ENCODE data around the gene KRT2. TPM values are rescaled to one million over a fixed set of nuclear protein-coding genes. Genes with fewer than 3 reads are reported as not detected.

The KRT2 gene
- not detected in 2 replicates for total RNA-seq (2012; rRNA removed)
- not detected in 2 replicates for polyA plus RNA-seq (2012; rRNA removed)
- not detected in 2 replicates for polyA plus RNA-seq (2012; cell fraction: cytosol; rRNA removed)
- polyA plus RNA-seq (2012; cell fraction: nucleus; rRNA removed; ENCODE audit: low replicate concordance): not detected in 2 replicates
- Bru-seq, nascent RNA: not detected
- BruChase-seq, experiment 1, labeled RNA remaining after a 6-hour chase: not detected
- not detected for BruChase-seq, experiment 2, labeled RNA remaining after a 2-hour chase
- long read RNA-seq: 0 reads

GRCh38 chr12:52651726-52652261 lies at the start of gene KRT2:
Gene KRT2, minus strand, starts transcription at chr12:52652211. Its CDS starts 69 bp downstream, at chr12:52652142.
- no peak within 1 kb of the TSS for H2BK5ac ChIP-seq (ENCODE audit: low read depth, low read length, poor library complexity, severe bottlenecking)
- no TSS peak for BruUV-seq (replicated peaks)
- no peak within 1 kb of the TSS for H2AK5ac ChIP-seq (ENCODE audit: low read depth, low read length)
- ChIA-PET CTCF (no interaction called here), POLR2A (ENCODE audit: unreplicated experiment) (no interaction called here)
- no peak for DNase-seq
- no peaks in the 10 kb centered on the region for H3K79me1 ChIP-seq (ENCODE audit: low read depth in 1 of 2, low read length in 2 of 2)
- H2BK15ac ChIP-seq (ENCODE audit: low read depth, low read length): no peak within 1 kb of the TSS
- no peak within 1 kb of the TSS for H4K91ac ChIP-seq (ENCODE audit: insufficient read depth, low read depth, low read length)
- intact Hi-C loops (cut with micrococcal nuclease): no loop called here
- H3K4me3 ChIP-seq (ENCODE audit: insufficient read depth, low read depth, low read length): no peak within 1 kb of the TSS
- no peak within 1 kb of the TSS for H3K23ac ChIP-seq (ENCODE audit: low read depth, low read length)
- no peak within 1 kb of the TSS for H3K56ac ChIP-seq (ENCODE audit: extremely low read depth, insufficient read depth, low read length)
- no peak within 1 kb of the TSS for H3K4me2 ChIP-seq (ENCODE audit: low read depth, low read length)
- no peak within 1 kb of the TSS for H3K9ac ChIP-seq (ENCODE audit: low read depth, low read length)
- WGBS, 2 experiments (ENCODE audit: extremely low coverage in 2 of 2, insufficient read length in 1 of 2): no CpG with 5 or more reads among the region's 16 CpGs
- no peaks in the 10 kb centered on the region for H3K9me1 ChIP-seq (ENCODE audit: insufficient read depth, low read length)
- H3K9me3 ChIP-seq (ENCODE audit: control insufficient read depth, insufficient read depth, low read length): no peaks in the 10 kb centered on the region
- H3K27ac ChIP-seq (ENCODE audit: insufficient read depth, low read length): no peak within 1 kb of the TSS
- dilution Hi-C loops (cut with HindIII; ENCODE audit: low sequenced_read_pairs, unreplicated experiment): no loop called here
- H4K5ac ChIP-seq (ENCODE audit: low read depth, low read length): no peak within 1 kb of the TSS
- H3K36me3 ChIP-seq (ENCODE audit: control insufficient read depth, insufficient read depth, low read length): no peaks in the 10 kb centered on the region
- no peak within 1 kb of the TSS for H2BK120ac ChIP-seq (ENCODE audit: low read depth, low read length)
- no peak within 1 kb of the TSS for H3K4ac ChIP-seq (ENCODE audit: low read depth, low read length)
- no peak for TF ChIP-seq MAFK (IDR thresholded peaks at IDR 0.05; ENCODE audit: low read depth, low read length)
- TF ChIP-seq RFX5 (IDR thresholded peaks at IDR 0.05; ENCODE audit: low read depth, low read length): no peak
- TF ChIP-seq BHLHE40 (IDR thresholded peaks at IDR 0.05; ENCODE audit: low read depth, low read length): no peak
- no peak for TF ChIP-seq MAZ (IDR thresholded peaks at IDR 0.05; ENCODE audit: borderline replicate concordance, low read depth, low read length)
- no peak for TF ChIP-seq RCOR1 (IDR thresholded peaks at IDR 0.05; ENCODE audit: insufficient replicate concordance, low read length)
- no peak for TF ChIP-seq POLR2A (IDR thresholded peaks at IDR 0.05; ENCODE audit: low read depth, low read length)
- no peak for TF ChIP-seq ELK1 (IDR thresholded peaks at IDR 0.05; ENCODE audit: borderline replicate concordance, low read depth, low read length)
- no peak for TF ChIP-seq USF2 (IDR thresholded peaks at IDR 0.05; ENCODE audit: low read depth, low read length)
- no peak for TF ChIP-seq CHD1 (IDR thresholded peaks at IDR 0.05; ENCODE audit: low read depth, low read length)
- TF ChIP-seq CEBPB (IDR thresholded peaks at IDR 0.05; ENCODE audit: low read depth, low read length): no peak
- no peak for TF ChIP-seq FOS (IDR thresholded peaks at IDR 0.05; ENCODE audit: low read depth, low read length)
- no peak for TF ChIP-seq RAD21 (IDR thresholded peaks at IDR 0.05; ENCODE audit: low read length)
- TF ChIP-seq NFE2L2 (IDR thresholded peaks at IDR 0.05; ENCODE audit: low read depth, low read length): no peak
- TF ChIP-seq MXI1 (IDR thresholded peaks at IDR 0.05; ENCODE audit: borderline replicate concordance, low read depth, low read length): no peak
- H3K4me1 ChIP-seq (ENCODE audit: control insufficient read depth, insufficient read depth, low read length): no peaks in the 10 kb centered on the region
- H4K20me1 ChIP-seq (ENCODE audit: insufficient read depth, low read length): no peaks in the 10 kb centered on the region
- H4K8ac ChIP-seq (ENCODE audit: low read depth in 2 of 2, low read length in 2 of 2): no peak within 1 kb of the TSS
- H3K14ac ChIP-seq (replicated peaks; ENCODE audit: low read depth, low read length): no peak within 1 kb of the TSS
- H2BK20ac ChIP-seq (ENCODE audit: low read depth, low read length): no peak within 1 kb of the TSS
- H2AFZ ChIP-seq (replicated peaks; ENCODE audit: low read length, poor library complexity): no peak within 1 kb of the TSS
- no peak within 1 kb of the TSS for H3K18ac ChIP-seq (ENCODE audit: low read depth, low read length)
- in situ Hi-C loops (cut with MboI; ENCODE audit: low sequenced_read_pairs): no loop called here
- peaks cover 16% of the 10 kb centered on the region for H3K27me3 ChIP-seq (ENCODE audit: control insufficient read depth, insufficient read depth, low read length)
- H2AK9ac ChIP-seq (replicated peaks; ENCODE audit: low read depth, low read length, poor library complexity): no peak within 1 kb of the TSS
- ATAC-seq (ENCODE audit: low read depth): no peak

All from IMR-90 (cell line).